ENCODE measurements around the gene FIBCD1. TPM values are rescaled to one million over a fixed set of nuclear protein-coding genes. Genes with fewer than 3 reads are reported as not detected.

The FIBCD1 gene
- total and polyA plus RNA-seq, 11 donors = 0.24 to 3.9 (median 1.3) TPM; not detected in 2

DNA sequence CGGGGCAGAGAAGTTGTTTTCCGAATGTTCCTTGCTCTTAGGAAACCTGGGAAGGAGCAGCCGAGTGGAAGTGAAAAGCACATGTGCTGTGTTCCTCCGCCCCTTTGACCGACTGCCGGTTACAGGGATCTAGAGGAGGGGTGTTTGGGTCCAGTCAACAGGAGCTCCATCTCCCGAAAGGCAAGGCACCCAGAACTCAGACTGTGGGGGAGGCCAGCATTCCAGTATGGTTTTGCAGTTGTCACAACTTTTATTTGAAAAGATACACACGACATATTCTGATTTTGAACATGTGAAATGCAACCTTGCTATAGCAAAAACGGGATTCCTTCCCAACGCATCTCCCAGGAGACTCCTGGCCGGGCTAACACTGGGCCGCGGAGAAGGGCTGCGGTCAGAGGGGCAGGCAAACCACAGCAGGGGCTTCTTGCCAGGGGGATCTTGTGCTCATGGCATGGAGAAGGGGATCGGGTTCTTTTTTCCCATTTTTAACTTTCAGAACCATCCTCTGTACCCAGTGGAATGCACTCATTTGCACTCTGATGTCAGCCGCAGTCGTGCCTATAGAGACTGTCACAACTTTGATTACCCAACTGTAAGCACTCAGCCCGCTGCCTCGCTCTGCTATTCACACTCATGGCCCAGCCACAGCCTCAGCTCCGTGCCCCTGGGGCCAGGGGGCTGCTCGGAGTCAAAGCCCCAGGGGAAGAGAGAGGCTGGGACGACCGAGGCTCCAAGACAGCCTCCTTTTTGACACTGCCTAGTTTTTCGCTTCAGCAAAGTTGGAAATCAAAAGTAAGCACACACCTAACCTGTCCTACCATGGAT lies 46.4 kb downstream of the FIBCD1 start:
- Histone ChIP-seq H3K4me3 (peak overlapping the region in 3 of 12 donors; percentile 25 to 48 (median 28)), H3K9me3 (no peaks in the 10 kb centered on the region), H3K27ac (peak overlapping the region in 6 of 12 donors; percentile 8 to 85 (median 38)), H3K4me1 (peaks cover 0 to 35% (median 17%) of the 10 kb centered on the region in 12 donors), H3K36me3 (peaks cover 0 to 51% (median 40%) of the 10 kb centered on the region in 9 donors), H3K27me3 (no peaks in the 10 kb centered on the region)
- no peak for TF ChIP-seq POLR2A (IDR thresholded peaks at IDR 0.05)
- TF ChIP-seq, protein P1, sequence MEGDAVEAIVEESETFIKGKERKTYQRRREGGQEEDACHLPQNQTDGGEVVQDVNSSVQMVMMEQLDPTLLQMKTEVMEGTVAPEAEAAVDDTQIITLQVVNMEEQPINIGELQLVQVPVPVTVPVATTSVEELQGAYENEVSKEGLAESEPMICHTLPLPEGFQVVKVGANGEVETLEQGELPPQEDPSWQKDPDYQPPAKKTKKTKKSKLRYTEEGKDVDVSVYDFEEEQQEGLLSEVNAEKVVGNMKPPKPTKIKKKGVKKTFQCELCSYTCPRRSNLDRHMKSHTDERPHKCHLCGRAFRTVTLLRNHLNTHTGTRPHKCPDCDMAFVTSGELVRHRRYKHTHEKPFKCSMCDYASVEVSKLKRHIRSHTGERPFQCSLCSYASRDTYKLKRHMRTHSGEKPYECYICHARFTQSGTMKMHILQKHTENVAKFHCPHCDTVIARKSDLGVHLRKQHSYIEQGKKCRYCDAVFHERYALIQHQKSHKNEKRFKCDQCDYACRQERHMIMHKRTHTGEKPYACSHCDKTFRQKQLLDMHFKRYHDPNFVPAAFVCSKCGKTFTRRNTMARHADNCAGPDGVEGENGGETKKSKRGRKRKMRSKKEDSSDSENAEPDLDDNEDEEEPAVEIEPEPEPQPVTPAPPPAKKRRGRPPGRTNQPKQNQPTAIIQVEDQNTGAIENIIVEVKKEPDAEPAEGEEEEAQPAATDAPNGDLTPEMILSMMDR (IDR thresholded peaks at IDR 0.05) = no peak
- DNase-seq = no peak
- 78 to 82% (median 81%) methylated on average over 22 to 24 of the region's 24 CpGs for WGBS, 4 donors
- no peak for ATAC-seq
- intact Hi-C loops (cut with DNase I) = no loop called here

DNA sequence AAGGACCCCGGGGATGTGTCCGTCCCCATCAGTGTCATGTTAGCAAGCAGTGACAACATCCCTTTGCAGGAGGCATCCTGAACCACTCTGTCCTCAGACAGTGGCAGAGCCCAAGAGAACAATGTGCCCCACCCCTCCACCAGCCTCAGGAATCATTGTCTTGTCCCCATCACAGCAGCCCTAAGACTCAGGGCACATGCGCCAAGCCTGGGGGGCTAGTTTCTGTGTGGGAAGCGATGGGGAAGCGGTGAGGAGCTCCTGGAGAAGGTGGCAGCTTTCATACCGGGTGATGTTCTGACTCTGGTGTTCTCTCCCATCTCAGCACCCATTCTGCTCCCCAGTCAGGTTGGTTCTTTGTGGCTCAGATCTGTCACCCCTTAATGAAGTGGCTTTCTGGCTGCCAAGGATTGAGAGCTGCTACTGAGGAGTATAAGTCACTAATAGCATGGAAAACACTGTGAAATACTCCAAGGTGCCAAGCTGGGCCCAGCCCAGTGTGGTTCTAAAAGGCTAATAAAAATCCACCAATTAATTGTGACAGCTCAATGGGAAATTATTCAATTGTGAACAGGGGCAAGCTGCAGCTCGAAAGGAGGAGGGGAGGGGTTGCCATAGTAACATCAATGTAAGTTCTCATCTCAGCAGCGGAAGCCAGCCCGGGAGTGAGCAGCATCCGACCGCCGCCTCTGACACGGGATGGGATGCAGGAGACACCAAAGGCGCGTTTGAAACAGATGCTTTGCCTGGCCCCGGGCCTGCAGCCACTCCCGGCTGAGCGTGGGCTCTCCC lies 47.2 kb downstream of the FIBCD1 start:
- peaks cover 0 to 35% (median 17%) of the 10 kb centered on the region in 12 donors for H3K4me1 ChIP-seq
- no peaks in the 10 kb centered on the region for H3K9me3 ChIP-seq
- H3K36me3 ChIP-seq = peaks cover 0 to 59% (median 48%) of the 10 kb centered on the region in 9 donors
- no peak overlapping the region for H3K27ac ChIP-seq
- intact Hi-C loops (cut with DNase I) = no loop called here
- H3K4me3 ChIP-seq = no peak overlapping the region
- TF ChIP-seq, protein P1 (IDR thresholded peaks at IDR 0.05) = no peak
- TF ChIP-seq POLR2A (IDR thresholded peaks at IDR 0.05) = no peak
- H3K27me3 ChIP-seq = no peaks in the 10 kb centered on the region
- ATAC-seq (peak in 2 of 4 donors; percentile 6 to 23), DNase-seq (no peak)
- 81 to 93% (median 84%) methylated on average over 18 of the region's 18 CpGs for WGBS, 4 donors

DNA sequence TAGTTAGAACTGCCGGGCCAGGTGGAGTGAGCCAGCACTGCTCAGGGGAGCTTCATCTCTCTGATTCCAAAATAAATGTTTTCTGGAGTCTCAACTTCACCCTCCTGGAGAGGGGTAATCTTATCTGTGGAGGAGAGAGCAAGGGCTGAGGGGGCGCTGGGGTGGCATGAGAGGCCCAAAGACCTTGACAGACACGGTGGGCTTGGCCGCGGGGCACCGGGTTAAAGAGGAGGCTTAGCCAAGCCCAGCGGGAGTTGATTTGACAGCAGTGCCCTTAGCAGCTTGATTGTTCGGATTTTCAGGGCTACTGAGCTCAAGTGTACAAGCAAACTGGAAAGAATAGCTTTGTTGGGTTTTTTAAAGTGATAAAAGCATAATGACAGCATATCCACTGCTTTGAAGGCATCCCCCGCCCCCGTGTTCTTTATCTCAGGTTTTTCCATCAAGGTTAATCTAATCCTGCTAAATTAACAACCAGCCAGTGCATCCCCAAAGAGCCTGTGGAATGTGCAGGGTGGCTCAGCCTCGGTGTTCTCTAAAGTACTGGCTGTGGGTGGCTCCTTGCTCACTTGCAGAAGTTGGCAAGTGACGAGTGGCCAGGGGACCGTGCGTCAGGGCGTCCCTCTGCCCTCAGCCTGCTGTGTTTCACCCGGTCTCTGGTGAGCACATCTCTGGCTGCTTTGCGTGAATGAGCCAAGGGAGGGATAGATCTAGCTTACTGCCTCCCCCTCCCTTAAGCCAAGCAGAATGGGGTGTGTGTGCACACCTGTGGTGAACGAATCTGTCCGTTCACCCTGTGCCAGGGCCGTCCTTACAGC lies 48.0 kb downstream of the FIBCD1 start:
- Histone ChIP-seq H3K4me1 (peaks cover 0 to 35% (median 17%) of the 10 kb centered on the region in 12 donors), H3K27ac (peak overlapping the region in 1 of 12 donors; percentile 17), H3K4me3 (no peak overlapping the region), H3K36me3 (peaks cover 0 to 67% (median 56%) of the 10 kb centered on the region in 9 donors), H3K27me3 (no peaks in the 10 kb centered on the region), H3K9me3 (no peaks in the 10 kb centered on the region)
- no peak for TF ChIP-seq POLR2A (IDR thresholded peaks at IDR 0.05)
- TF ChIP-seq, protein P1 (IDR thresholded peaks at IDR 0.05) = no peak
- 84 to 87% (median 86%) methylated on average over 19 to 20 of the region's 20 CpGs for WGBS, 4 donors
- DNase-seq (no peak), ATAC-seq (no peak)
- intact Hi-C loops (cut with DNase I) = no loop called here
